ENCODE results near the gene APOB.

Gene APOB

DNA sequence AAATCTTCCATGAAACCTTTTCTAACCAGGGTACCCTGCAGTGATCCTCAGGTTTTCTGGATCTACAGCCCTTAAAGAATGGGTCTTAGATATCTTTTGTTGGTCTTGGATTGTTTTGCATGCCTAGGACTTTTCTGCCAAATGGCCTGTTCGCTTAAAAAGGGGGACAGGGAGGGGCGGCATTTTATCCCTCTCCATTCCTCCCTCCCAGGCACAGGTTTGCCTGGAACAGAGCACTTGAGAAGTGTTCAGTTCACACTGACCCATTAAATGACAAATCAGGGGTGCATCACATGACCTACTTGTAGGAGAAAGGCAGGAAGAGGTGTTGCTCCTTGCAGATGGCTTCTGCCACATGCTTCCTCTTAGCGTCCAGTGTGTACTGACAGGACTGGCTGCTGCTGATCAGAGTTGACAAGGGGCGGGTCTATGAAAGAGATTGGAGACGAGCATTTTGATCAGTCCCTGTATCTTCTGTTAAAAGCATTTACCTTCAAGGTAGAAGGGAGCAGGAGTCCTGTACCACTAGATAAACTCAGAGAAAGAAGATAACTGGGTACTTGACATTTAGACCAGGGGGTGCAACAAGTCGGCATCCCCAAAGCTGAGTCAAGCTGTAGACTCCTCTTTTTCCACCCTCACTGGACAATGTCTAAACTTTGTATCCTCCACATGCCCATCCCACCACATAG lies 8.4 kb downstream of the APOB start:
- in situ Hi-C loops (cut with MboI; ENCODE audit: low sequenced_read_pairs), result loop anchor here (25.0 kb wide), 1 partner anchor 277 kb away; no protein-coding TSS in a partner anchor

DNA sequence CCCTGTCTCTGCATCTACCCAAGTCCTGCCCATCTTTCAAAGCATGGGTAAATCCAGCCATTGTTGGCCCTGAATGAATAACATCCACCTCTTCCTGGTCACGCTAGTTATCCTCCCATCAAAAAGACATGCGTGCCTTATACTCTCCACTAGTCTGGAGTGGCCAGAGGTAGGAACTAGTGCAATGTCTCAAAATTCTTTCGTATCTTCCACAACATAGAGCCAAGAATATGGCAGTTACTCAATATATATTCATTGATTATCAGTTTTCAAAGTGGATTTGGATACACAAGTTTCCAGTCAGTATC lies 8.9 kb downstream of the APOB start:
- in situ Hi-C loops (cut with MboI; ENCODE audit: low sequenced_read_pairs), result loop anchor here (25.0 kb wide), 1 partner anchor 277 kb away; no protein-coding TSS in a partner anchor

DNA sequence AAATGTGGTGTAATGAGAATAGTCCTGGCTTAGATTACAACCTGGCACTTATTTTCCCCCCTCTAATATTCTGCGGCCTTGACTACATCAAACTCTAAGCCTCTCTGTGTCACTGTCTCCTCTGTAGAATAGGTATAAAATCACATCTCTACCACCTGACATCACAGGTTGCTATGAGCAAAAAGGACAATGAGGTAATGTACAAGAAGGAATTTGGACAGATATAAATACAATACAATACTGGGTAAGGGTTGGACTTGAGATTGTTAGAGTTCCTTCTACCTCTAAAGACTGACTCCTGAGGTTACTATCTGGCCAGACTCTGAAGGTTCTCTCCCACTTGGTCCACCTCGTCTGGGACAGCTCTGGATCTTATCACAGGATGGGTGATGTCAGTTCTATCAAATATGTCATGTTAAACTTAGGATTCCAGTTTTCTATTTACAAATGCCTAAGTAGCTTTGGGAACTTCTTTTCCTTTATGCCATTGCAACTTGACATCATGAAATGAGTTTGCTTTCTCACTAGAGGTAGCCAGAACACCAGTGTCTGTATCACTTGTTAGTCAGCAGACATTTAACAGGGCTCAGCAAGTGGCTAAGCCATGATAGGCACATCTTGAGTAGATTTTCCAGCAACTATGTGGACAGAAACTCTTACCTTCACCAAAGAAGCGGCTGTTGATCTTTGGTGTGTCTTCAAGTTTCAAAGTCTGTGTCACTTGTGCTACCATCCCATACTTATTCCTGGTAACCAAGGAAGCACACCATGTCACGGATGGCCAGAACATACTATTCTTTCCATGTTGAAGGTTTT lies 9.5 kb downstream of the APOB start:
- in situ Hi-C loops (cut with MboI; ENCODE audit: low sequenced_read_pairs), result loop anchor here (25.0 kb wide), 1 partner anchor 278 kb away; no protein-coding TSS in a partner anchor

DNA sequence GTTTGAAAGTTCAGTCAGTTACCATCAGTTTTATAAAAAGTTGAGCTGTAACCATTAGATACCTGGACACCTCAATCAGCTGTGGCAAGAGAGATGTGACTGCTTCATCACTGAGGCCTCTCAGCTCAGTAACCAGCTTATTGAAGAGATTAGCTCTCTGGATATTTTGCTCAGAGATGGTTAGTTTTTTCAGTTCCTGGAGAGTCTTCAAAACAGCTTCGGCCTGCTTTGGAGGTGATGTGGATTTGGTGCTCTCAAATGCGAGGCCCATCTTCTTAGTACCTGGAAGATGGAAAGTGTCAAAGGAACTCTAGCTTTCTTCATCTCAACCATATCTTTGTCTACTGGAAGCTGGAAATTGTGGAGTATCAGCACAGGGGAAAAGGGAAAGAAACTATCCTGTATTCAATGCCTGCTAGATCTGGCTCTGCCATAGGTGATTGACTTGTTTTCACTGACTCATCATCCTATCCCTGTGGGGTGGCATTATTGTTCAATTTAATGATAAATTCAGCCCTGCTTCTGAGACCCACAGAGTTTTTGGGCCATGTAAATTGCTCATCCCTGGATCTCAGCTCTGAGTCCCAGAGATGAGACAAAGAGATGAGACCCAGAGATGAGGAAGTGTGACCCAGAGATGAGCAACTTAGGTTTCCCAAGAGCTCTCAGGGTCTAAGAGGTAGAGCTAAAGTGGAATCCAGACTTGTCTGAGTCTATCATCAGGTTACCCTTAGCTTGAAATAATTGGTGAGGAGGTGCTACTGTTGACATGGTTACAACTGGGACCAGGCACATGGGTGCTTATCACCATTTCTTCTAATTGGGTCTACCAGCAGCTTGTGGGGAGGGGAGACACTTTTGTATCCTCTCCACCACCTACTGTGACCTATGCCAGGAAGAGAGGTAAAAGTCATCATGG lies 10.4 kb downstream of the APOB start:
- in situ Hi-C loops (cut with MboI; ENCODE audit: low sequenced_read_pairs), result loop anchor here (25.0 kb wide), 1 partner anchor 279 kb away; no protein-coding TSS in a partner anchor

DNA sequence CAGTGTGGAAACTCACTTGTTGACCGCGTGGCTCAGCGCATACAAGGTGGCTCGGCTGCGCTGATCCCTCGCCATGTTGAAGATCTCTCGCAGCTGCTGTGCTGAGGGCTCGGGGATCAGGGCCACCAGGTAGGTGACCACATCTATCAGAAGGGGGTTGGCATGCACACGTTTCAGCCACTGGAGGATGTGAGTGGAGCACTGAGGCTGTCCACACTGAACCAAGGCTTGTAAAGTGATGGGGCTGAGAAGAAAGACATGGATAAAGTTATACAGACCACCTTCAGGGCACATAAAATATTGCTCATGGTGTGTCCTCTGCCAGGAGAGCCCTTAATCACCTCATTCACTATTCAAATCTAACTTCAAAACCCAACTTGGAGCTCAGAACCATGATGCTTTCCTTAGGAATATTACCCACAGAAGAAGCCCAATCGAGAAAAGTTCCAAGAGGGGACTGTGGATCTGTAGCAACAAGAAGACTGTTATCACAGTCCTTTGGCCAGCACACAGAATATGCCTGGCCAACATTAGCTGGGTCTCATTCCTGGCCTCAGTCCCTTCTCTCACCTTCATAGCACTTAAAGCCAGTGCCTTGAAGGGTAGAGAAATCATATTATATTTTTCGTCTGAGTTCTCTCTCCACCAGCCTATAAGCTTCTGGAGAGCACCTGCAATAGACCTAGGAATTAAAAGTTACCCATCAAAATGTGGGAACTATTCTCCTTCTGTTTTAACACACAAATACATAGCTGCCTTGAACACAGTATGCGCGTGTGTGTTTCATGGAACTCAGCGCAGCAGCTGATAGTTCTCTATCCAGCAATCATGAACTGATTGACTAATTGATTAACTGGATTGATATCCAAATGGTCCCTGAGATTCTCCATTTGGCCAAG lies 11.3 kb downstream of the APOB start:
- in situ Hi-C loops (cut with MboI; ENCODE audit: low sequenced_read_pairs), result loop anchor here (25.0 kb wide), 1 partner anchor 280 kb away; no protein-coding TSS in a partner anchor

DNA sequence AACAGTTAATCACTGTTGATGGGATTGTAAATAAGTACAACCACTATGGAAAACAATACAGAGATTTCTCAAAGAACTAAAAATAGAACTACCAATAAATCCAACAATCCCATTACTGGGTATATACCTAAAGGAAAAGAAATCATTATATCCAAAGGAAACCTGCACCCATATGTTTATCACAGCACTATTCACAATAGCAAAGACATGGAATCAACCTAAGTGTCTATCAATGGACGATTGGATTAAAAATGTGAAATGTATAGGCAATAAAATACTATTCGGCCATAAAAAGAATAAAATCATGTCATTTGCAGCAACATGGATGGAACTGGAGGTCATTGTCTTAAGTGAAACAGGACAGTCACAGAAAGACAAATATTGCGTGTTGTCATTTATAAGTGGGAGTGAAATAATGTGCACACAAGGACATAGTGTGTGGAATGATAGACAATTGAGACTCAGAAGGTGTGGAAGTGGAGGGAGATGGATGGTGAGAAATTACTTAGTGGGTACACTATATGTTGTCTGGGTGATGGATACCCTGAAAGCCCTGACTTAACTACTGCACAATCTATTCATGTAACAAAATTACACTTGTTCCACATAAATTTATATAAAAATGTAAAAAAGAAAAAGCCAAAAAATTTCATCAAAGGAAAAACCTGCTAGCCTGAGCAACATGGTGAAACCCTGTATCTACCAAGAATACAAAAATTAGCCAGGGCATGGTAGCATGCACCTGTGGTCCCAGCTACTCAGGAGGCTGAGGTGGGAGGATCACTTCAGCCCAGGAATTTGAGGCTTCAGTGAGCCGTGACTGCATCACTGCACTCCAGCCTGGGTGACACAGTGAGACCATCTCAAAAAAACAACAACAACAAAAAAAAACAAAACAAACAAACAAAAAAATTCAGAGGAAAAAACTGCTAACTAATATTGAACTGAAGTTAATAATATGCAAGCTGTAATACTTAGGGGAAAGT lies 12.6 kb downstream of the APOB start:
- in situ Hi-C loops (cut with MboI; ENCODE audit: low sequenced_read_pairs), result loop anchor here (25.0 kb wide), 1 partner anchor 281 kb away; no protein-coding TSS in a partner anchor

DNA sequence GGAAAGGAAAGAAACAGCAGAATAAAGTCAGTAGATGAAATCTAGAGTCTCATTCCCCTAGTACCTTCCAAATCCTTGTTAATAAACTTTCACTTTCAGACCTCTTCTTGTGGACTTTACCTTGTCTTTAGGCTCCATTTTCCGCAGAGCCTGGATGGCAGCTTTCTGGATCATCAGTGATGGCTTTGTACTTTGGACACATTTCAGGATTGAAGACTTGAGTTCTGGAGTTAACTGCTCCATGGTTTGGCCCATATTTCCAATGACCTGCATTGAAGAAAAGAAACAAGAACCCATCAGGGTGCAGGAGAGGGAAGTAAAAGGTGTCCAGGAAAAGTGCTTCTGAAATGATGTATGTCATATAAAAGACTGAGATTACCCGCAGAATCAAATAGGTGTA lies 14.4 kb downstream of the APOB start:
- in situ Hi-C loops (cut with MboI; ENCODE audit: low sequenced_read_pairs), result loop anchor here (25.0 kb wide), 1 partner anchor 283 kb away; no protein-coding TSS in a partner anchor

DNA sequence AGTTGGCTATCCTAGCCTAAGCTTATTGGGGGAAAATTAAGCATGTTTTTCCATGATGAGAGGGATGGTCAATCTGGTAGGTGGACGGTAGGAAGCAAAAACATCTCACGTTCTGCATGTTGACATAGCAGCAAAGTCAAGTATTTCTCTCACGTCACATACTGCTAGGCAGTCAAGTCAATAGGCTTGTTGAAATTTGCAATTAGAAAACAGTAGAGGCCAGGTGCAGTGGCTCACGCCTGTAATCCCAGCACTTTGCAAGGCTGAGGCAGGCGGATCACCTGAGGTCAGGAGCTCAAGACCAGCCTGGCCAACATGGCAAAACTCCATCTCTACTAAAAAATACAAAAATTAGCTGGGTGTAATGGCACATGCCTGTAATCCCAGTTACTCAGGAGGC lies 14.9 kb downstream of the APOB start:
- in situ Hi-C loops (cut with MboI; ENCODE audit: low sequenced_read_pairs), result loop anchor here (25.0 kb wide), 1 partner anchor 283 kb away; no protein-coding TSS in a partner anchor

DNA sequence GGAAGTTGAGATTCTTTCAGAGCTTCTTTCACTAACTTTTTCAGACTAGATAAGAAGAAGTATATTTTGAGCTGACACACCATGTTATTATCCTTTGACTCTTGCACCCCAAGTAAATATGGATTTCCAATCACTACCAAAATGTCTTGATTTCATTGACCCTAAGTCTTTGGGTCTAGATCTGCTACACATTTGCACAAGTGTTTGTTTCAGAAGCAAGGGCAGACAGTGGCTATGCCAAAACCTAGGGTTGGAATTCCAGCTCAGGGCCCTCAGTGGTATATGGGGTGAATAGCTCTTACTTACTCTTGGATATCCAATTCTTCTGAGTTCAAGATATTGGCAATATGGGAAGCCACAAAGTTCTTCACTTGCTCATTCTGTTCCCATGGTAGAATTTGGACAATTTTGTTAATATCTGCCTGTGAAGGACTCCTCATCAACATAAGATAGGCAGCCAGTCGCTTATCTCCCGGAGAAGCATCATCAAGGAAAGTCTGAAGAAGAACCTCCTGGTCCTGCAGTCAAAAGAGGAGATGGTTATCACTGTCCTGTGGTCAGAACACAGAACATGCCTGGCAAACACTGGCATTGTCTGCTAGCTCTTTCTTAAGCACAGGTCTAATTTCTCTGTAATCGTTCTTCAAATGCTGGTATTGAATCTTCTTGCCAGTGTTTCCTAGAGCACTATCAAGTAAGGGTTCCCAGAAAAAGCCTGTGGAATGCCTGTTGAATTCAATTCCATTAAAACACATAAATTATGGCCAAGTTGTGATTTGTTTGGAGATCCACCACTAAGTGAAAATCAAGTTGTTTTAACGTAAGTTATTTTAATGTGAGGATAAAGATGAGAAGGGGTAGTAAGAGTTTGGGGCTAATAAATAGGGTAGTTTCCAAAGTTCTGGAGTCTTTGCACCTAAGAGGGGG lies 15.6 kb downstream of the APOB start:
- in situ Hi-C loops (cut with MboI; ENCODE audit: low sequenced_read_pairs), result loop anchor here (25.0 kb wide), 1 partner anchor 284 kb away; no protein-coding TSS in a partner anchor

DNA sequence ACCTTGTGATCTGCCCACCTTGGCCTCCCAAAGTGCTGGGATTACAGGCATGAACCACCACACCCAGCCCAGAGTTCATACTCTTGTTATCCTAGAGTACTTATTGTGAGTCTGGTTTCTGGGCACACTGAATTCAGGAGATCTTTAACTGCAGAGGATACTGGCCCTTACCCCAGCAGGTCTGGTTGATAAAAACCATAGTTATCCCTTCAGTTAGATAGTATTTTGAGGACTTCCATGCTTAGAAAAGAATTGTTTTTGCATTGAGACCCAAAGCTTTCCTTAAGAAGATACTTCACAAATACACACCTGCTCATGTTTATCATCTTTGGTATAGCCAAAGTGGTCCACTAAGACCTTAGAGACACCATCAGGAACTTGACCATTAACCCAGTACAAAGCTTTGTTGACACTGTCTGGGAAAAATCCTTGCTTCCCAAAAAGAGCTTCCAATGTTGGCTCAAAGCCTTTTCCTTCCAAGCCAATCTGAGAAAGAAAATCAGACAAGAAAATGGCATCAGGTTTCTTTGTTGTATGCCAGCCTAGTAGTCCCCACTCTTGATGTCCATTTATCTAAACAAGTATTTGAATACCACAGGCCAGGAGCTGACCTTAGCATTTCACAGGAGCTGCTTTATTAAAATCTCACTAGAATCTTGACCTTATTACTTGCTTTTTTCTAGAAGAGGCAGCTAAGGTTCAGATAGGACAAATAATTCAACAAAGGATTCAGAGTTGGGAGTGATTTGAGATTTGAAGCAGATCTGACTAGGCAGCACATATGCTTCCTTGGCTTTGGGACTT lies 17.2 kb downstream of the APOB start:
- in situ Hi-C loops (cut with MboI; ENCODE audit: low sequenced_read_pairs), result loop anchor here (25.0 kb wide), 1 partner anchor 286 kb away; no protein-coding TSS in a partner anchor

DNA sequence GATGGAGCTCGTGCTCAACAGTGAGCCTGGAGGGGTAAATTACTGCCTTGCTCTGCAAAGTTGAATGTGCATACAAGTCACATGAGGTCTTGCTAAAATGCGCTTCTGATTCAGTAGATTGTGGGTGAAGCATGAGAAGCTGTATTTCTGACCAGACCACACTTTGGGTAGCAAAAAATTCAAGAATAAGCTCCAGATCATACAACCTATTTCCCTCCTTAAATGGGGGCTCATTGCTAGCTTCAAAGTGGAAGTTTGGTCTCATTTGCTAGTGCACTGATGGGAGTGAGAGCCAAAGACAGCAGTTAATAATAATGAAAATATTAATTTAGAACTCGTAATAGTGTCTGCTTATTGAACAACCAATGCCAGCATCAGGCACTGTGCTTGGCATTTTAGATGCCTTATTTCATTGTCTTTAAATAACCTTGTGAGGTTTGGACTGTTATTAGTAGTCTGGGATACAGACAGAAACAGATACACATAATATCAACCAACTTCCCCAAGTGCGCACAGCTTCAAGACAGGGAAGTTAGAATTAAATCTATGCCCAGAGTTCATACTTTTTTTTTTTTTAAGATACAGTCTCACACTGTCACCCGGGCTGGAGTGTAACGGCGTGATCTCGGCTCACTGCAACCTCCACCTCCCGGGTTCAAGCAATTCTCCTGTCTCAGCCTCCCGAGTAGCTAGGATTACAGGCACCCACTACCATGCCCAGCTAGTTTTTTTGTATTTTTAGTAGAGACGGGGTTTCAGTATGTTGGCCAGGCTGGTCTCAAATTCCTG lies 18.0 kb downstream of the APOB start:
- in situ Hi-C loops (cut with MboI; ENCODE audit: low sequenced_read_pairs), result loop anchor here (25.0 kb wide), 1 partner anchor 286 kb away; no protein-coding TSS in a partner anchor

DNA sequence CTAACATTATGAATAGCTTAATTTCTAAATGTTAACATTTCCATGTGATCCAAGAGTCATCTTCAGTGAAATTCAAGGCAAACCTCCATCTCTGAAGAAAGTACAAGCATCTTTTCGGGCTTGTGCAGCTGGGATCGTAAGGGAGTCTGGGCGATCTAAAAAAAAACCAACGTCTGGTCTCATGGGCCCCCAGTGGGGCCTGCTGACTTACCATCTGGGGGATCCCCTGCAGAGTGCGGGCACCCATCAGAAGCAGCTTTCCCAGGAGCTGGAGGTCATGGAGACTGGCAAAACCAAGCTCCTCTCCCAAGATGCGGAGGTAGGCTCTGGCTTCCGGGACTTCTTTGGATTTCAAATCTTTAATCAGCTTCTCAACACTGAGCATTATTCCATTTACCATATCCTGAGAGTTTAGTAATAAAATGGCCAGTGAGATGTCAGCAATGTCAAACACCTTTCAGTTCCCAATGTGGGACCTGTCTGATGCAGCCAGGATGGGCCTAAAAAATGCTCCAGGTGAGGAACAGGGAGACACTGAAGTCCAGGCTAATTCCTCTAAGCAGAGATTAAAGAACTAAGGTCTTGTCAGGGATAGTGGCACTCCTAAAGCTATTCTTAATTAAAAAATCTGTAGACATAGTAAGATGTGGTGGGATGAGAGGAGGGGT lies 19.0 kb downstream of the APOB start:
- in situ Hi-C loops (cut with MboI; ENCODE audit: low sequenced_read_pairs), result loop anchor here (25.0 kb wide), 1 partner anchor 287 kb away; no protein-coding TSS in a partner anchor

DNA sequence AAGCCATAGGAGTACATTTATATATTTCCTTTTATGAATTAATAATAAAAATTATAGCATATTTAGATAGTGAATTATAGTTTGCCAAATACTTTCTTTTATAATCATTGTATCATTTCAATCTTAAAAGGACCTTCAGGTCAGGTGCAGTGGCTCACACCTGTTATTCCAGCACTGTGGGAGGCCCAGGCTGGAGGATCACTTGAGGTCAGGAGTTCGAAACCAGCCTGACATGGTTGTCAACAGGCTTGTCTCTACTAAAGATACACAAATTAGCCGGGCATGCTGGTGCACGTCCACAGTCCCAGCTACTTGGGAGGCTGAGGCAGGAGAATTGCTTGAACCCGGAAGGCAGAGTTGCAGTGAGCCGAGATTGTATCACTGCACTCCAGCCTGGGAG lies 19.7 kb downstream of the APOB start:
- in situ Hi-C loops (cut with MboI; ENCODE audit: low sequenced_read_pairs), result no loop called here

DNA sequence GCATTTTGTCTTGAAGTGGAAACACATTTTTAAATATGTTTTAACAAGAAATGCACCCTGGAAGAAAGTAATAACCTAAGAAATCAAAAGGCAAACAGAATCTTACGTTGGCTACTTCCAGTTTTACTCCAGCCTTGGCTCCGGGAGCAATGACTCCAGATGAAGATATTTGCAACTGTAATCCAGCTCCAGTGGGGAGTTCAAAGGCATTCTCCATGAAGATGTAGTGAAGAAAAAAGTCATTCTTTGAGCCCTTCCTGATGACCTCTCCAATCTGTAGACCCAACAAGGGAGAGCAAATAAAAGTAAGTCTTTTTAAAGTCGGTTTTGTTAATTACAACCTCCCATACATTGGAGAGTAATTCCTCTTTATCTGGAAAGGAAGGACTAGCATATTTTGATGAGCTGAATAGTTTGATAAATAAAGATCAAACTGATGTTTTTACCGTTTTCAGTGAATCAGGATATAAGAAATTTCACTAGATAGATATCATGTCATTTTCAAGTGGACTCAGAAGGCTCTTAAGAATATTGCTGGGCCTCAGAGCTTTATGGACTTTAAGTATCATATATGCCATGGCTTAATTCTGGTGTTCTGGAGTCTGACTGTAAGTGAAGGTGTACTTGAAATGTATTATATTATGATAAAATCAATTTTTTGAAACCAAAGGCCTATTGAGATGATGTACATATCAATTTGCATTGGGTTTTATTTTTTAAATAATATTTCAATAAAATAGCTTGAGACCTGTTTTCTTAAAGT lies 20.3 kb downstream of the APOB start:
- in situ Hi-C loops (cut with MboI; ENCODE audit: low sequenced_read_pairs), result no loop called here

Measured in HL-60/S4 treated with phorbol 12-myristate 13-acetate at 8.2 ng/mL for 4 days and 3 days (cell line).